H1 (cell line): ENCODE results near the gene IL36B. TPM values are rescaled to one million over a fixed set of nuclear protein-coding genes. Genes with fewer than 3 reads are reported as not detected.

Experiments
- CTCF ChIA-PET: fragments of 300-600 bp; sonication (Branson Sonifier 250); formaldehyde crosslinking; loops from one replicate; lab custom pipeline; 2021; ENCODE audit not compliant: partially characterized antibody; lab: Charles Lee
- POLR2A ChIA-PET: fragments of 300-600 bp; sonication (Branson Sonifier 250); formaldehyde crosslinking; loops from one replicate; lab custom pipeline; 2021; ENCODE audit warnings: inconsistent platforms; ENCODE audit not compliant: partially characterized antibody; lab: Charles Lee
- DNase-seq, 2 experiments: peaks; one replicate each; pipeline versions ENCODE4 v3.0.0 to v3.0.0-alpha.2; 2010 to 2022; ENCODE audit warnings: low spot score in 2 of 2, low read depth in 1 of 2, mixed read lengths in 1 of 2
- FAIRE-seq: peaks from 2 replicates; lab custom pipeline; 2011; peaks lifted over from hg19 to GRCh38; lab: Jason Lieb, UNC
- H2AFZ ChIP-seq: 2 replicates; pipeline ENCODE4 v1.8.1; 2012; ENCODE audit warnings: low read length, inconsistent platforms
- H2AK5ac ChIP-seq: 2 replicates; pipeline ENCODE4 v1.6.1; 2013; ENCODE audit warnings: low read depth, low read length
- H2BK120ac ChIP-seq: replicated peaks from 2 replicates; pipeline ENCODE3; 2013; ENCODE audit warnings: low read depth, low read length, inconsistent platforms
- H2BK12ac ChIP-seq: 2 replicates; pipeline ENCODE4 v1.6.1; 2013; ENCODE audit warnings: low read depth, low read length
- H2BK15ac ChIP-seq: 2 replicates; pipeline ENCODE4 v1.6.1; 2013; ENCODE audit warnings: low read length
- H2BK20ac ChIP-seq: 2 replicates; pipeline ENCODE4 v1.6.1; 2013; ENCODE audit warnings: low read length
- H2BK5ac ChIP-seq: 2 replicates; pipeline ENCODE4 v1.6.1; 2013; ENCODE audit warnings: low read depth, low read length
- H3K14ac ChIP-seq: 2 replicates; pipeline ENCODE4 v1.6.1; 2013; ENCODE audit warnings: inconsistent platforms; ENCODE audit not compliant: insufficient read length
- H3K18ac ChIP-seq: 2 replicates; pipeline ENCODE4 v1.6.1; 2013; ENCODE audit warnings: low read length; ENCODE audit errors: extremely low read depth
- H3K23ac ChIP-seq: 2 replicates; pipeline ENCODE4 v1.6.1; 2013; ENCODE audit warnings: inconsistent platforms; ENCODE audit not compliant: insufficient read length
- H3K23me2 ChIP-seq: 2 replicates; pipeline ENCODE4 v1.6.1; 2013; ENCODE audit warnings: low read depth, low read length
- H3K27ac ChIP-seq: 2 replicates; pipeline ENCODE4 v1.6.1; 2011; ENCODE audit warnings: low read depth, low read length, inconsistent platforms
- H3K27me3 ChIP-seq, 4 experiments: replicated peaks in 1 of 4; 1 replicate in 1 of 4; 2 replicates in 3 of 4; pipeline versions ENCODE4 v1.6.1 to v1.8.1; 2011 to 2013; ENCODE audit warnings: low read length in 3 of 4, mild to moderate bottlenecking in 3 of 4, inconsistent platforms in 2 of 4, mixed read lengths in 2 of 4, moderate library complexity in 1 of 4; ENCODE audit not compliant: control insufficient read depth in 3 of 4, insufficient read depth in 3 of 4; ENCODE audit errors: extremely low read depth in 1 of 4
- H3K36me3 ChIP-seq, 4 experiments: 2 replicates each; pipeline versions ENCODE4 v1.6.1 to v1.8.1; 2011 to 2013; ENCODE audit warnings: mild to moderate bottlenecking in 4 of 4, low read length in 3 of 4, moderate library complexity in 2 of 4, control low read depth in 1 of 4, inconsistent platforms in 1 of 4; ENCODE audit not compliant: insufficient read depth in 4 of 4, control insufficient read depth in 2 of 4
- H3K4ac ChIP-seq: replicated peaks from 2 replicates; pipeline ENCODE3; 2013; ENCODE audit warnings: low read length, low read depth, mixed read lengths, inconsistent platforms; ENCODE audit not compliant: insufficient read length
- H3K4me1 ChIP-seq, 4 experiments: replicated peaks in 1 of 4; 1 replicate in 1 of 4; 2 replicates in 3 of 4; pipeline versions ENCODE4 v1.6.1 to v1.8.1; 2011 to 2013; ENCODE audit warnings: low read length in 3 of 4, inconsistent platforms in 2 of 4, mixed read lengths in 1 of 4; ENCODE audit not compliant: insufficient read depth in 4 of 4, control insufficient read depth in 3 of 4
- H3K4me2 ChIP-seq, 2 experiments: 2 replicates each; pipeline versions ENCODE4 v1.6.1 to v1.8.1; 2011 to 2013; ENCODE audit warnings: low read depth in 2 of 2, low read length in 2 of 2, control low read depth in 1 of 2, inconsistent platforms in 1 of 2, mild to moderate bottlenecking in 1 of 2; ENCODE audit not compliant: insufficient read depth in 1 of 2
- H3K4me3 ChIP-seq, 4 experiments: fragments of 200-600, 300-600 bp in 1 of 4; sonication (generic), shearing (Covaris generic), sonication (Bioruptor Twin) in 1 of 4; 2 replicates each; pipeline versions ENCODE4 v1.5.1 to v1.8.1; 2011 to 2016; ENCODE audit warnings: low read length in 4 of 4, low read depth in 3 of 4, control low read depth in 2 of 4, inconsistent platforms in 2 of 4, mild to moderate bottlenecking in 2 of 4, mixed read lengths in 1 of 4, moderate library complexity in 1 of 4; ENCODE audit not compliant: insufficient read depth in 2 of 4; ENCODE audit errors: extremely low read depth in 1 of 4
- H3K56ac ChIP-seq: replicated peaks from 2 replicates; pipeline ENCODE3; 2013; ENCODE audit warnings: low read depth, mild to moderate bottlenecking, mixed read lengths, low read length, inconsistent platforms; ENCODE audit not compliant: insufficient read length
- H3K79me1 ChIP-seq: 2 replicates; pipeline ENCODE4 v1.6.1; 2013; ENCODE audit warnings: low read depth, low read length, control low read depth
- H3K79me2 ChIP-seq, 2 experiments: 2 replicates each; pipeline versions ENCODE4 v1.6.1 to v1.8.1; 2012 to 2013; ENCODE audit warnings: low read length in 2 of 2, mild to moderate bottlenecking in 2 of 2, inconsistent platforms in 1 of 2; ENCODE audit not compliant: insufficient read depth in 2 of 2, control insufficient read depth in 1 of 2
- H3K9ac ChIP-seq, 4 experiments: replicated peaks in 1 of 4; 1 replicate in 1 of 4; 2 replicates in 3 of 4; pipeline versions ENCODE4 v1.6.1 to v1.8.1; 2011 to 2013; ENCODE audit warnings: low read depth in 3 of 4, low read length in 3 of 4, control low read depth in 2 of 4, mild to moderate bottlenecking in 2 of 4, moderate library complexity in 2 of 4, inconsistent platforms in 1 of 4; ENCODE audit errors: extremely low read depth in 1 of 4
- H3K9me3 ChIP-seq, 2 experiments: 2 replicates each; pipeline versions ENCODE4 v1.6.1 to v1.8.1; 2012 to 2013; ENCODE audit warnings: mild to moderate bottlenecking in 2 of 2, moderate library complexity in 2 of 2, control low read depth in 1 of 2, inconsistent platforms in 1 of 2, low read depth in 1 of 2, low read length in 1 of 2, mixed read lengths in 1 of 2; ENCODE audit not compliant: insufficient read depth in 2 of 2
- H4K20me1 ChIP-seq, 2 experiments: replicated peaks in 1 of 2; 2 replicates each; pipeline versions ENCODE3 to v1.8.1; 2011 to 2013; ENCODE audit warnings: inconsistent platforms in 2 of 2, low read length in 2 of 2, mild to moderate bottlenecking in 1 of 2; ENCODE audit not compliant: insufficient read depth in 2 of 2, control insufficient read depth in 1 of 2
- H4K5ac ChIP-seq: 2 replicates; pipeline ENCODE4 v1.6.1; 2013; ENCODE audit warnings: low read length, low read depth, mixed read lengths, inconsistent platforms; ENCODE audit not compliant: insufficient read length
- H4K8ac ChIP-seq: 2 replicates; pipeline ENCODE4 v1.8.0; 2013; ENCODE audit warnings: mild to moderate bottlenecking, moderate library complexity, low read length, inconsistent platforms; ENCODE audit not compliant: insufficient read depth; ENCODE audit errors: extremely low read depth
- H4K91ac ChIP-seq: replicated peaks from 2 replicates; pipeline ENCODE3; 2013; ENCODE audit warnings: low read length, mixed read lengths, inconsistent platforms; ENCODE audit not compliant: insufficient read length
- BRCA1 ChIP-seq: IDR thresholded peaks from 2 replicates; pipeline ENCODE4 v1.6.1; 2012; ENCODE audit warnings: low read depth, low read length, improper control_type of control experiment
- CEBPB ChIP-seq: IDR thresholded peaks from 2 replicates; pipeline ENCODE4 v1.6.1; 2012; ENCODE audit warnings: low read depth, low read length
- HDAC6 ChIP-seq: IDR thresholded peaks from one replicate; pipeline ENCODE4 v1.7.1; 2012; ENCODE audit warnings: low read depth, mild to moderate bottlenecking, inconsistent platforms, low read length, moderate library complexity
- JUN ChIP-seq: IDR thresholded peaks from 2 replicates; pipeline ENCODE4 v1.6.1; 2011; ENCODE audit warnings: low read depth, mild to moderate bottlenecking, improper control_type of control experiment, low read length
- KDM4A ChIP-seq: IDR thresholded peaks from one replicate; pipeline ENCODE4 v1.7.1; 2012; ENCODE audit warnings: low read depth, mild to moderate bottlenecking, moderate library complexity, low read length, inconsistent platforms; ENCODE audit not compliant: severe bottlenecking
- SP2 ChIP-seq: IDR thresholded peaks from 2 replicates; pipeline ENCODE4 v1.6.1; 2012; ENCODE audit warnings: mild to moderate bottlenecking, low read length, inconsistent platforms
- WGBS, 2 experiments: shearing (Covaris generic) in 1 of 2; methylation state at CpG; one replicate each; pipeline versions ENCODE4 v1.1.6 to v1.1.7; 2013 to 2015; ENCODE audit warnings: low lambda C conversion rate in 2 of 2, mixed read lengths in 2 of 2, inconsistent platforms in 1 of 2, low coverage in 1 of 2, missing lambda C conversion rate in 1 of 2; ENCODE audit not compliant: insufficient replicate concordance in 2 of 2, insufficient coverage in 1 of 2, insufficient read length in 1 of 2; ENCODE audit errors: extremely low coverage in 1 of 2, missing lambda C conversion rate in 1 of 2; 5-methylcytosine and 5-hydroxymethylcytosine counted together
- polyA plus RNA-seq, 7 experiments: library from polyadenylated mRNA; depleted of rRNA in 3 of 7; stranded (reverse) in 5 of 7; unstranded in 2 of 7; fragments of >200 nt in 5 of 7; fragments of 200-250 nt in 2 of 7; gene quantifications; 1 replicate in 5 of 7; 2 replicates in 1 of 7; 4 replicates in 1 of 7; pipeline versions ENCODE4 v1.2.1 to v1.2.3, GENCODE V29; 2011 to 2013; ENCODE audit warnings: missing spikeins in 2 of 7, mixed read lengths in 2 of 7
- total RNA-seq: library from RNA; stranded (reverse); fragmentation: NEBNext Ultra II Directional; extraction: Animal tissue kit (Norgen Biotek cat#: 25700); gene quantifications from 2 replicates; pipeline ENCODE4 v1.2.1, GENCODE V29; 2021
- TF ChIP-seq, protein P1 (sequence below): IDR thresholded peaks from 2 replicates; pipeline ENCODE4 v1.6.1; 2012; ENCODE audit warnings: low read length, inconsistent platforms

IL36B gene
- total and polyA plus RNA-seq, 2 of the 8 experiments (the other 6 are each of a cell fraction or from before 2014, with no cell fraction given) = not detected

DNA sequence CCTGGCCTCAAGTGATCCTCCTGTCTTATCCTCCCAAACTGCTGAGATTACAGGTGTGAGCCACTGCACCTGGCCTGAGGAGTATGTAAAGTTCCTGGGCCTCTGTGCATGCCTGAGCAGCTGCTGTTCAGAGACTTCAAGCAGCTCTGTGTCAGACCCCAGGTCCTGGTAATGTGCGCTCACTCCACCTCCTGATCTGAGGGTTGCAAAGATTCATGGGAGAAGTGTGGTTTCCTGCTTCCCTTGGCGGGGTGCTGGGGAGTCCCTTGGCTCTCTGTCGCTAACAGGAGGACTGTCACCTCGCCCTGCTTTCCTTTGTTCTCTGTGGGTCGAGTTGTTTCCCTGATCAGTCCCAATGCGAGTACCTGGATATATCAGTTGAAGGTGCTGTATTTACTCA is 56.0 kb downstream of the IL36B start:
- no peak overlapping the region for H2AK5ac ChIP-seq
- WGBS, 2 experiments = 83% methylated on average over 6 of the region's 6 CpGs; no CpG with 5 or more reads in 1 of the 2 experiments
- H3K4me2 ChIP-seq = no peak overlapping the region
- no peak overlapping the region for H4K5ac ChIP-seq
- no peak overlapping the region for H3K4ac ChIP-seq
- CTCF ChIA-PET = interaction anchor here (0.6 kb wide), 1 partner anchor 849 kb away, joined by 3 read pairs; no protein-coding TSS in a partner anchor
- H3K14ac ChIP-seq = no peak overlapping the region
- no peaks in the 10 kb centered on the region for H3K4me1 ChIP-seq
- no peak overlapping the region for H2AFZ ChIP-seq
- FAIRE-seq (no peak), DNase-seq (no peak)
- no peaks in the 10 kb centered on the region for H3K79me2 ChIP-seq
- peaks cover 9 to 22% of the 10 kb centered on the region in 2 experiments; a peak in 2 of 4 replicates for H3K9me3 ChIP-seq
- no peak overlapping the region for H2BK15ac ChIP-seq
- H2BK20ac ChIP-seq = no peak overlapping the region
- H3K23ac ChIP-seq = no peak overlapping the region
- no peak overlapping the region for H2BK5ac ChIP-seq
- no peaks in the 10 kb centered on the region for H3K23me2 ChIP-seq
- H3K27ac ChIP-seq = no peak overlapping the region
- H2BK12ac ChIP-seq = no peak overlapping the region
- POLR2A ChIA-PET = no interaction called here
- no peak overlapping the region for H3K9ac ChIP-seq
- H3K4me3 ChIP-seq = no peak overlapping the region
- H4K91ac ChIP-seq = no peak overlapping the region
- H4K20me1 ChIP-seq = no peaks in the 10 kb centered on the region
- no peak overlapping the region for H3K56ac ChIP-seq
- H2BK120ac ChIP-seq = no peak overlapping the region
- no peak overlapping the region for H4K8ac ChIP-seq
- H3K36me3 ChIP-seq = no peaks in the 10 kb centered on the region
- TF ChIP-seq SP2 (no peak), HDAC6 (no peak), CEBPB (no peak), KDM4A (no peak), BRCA1 (no peak), JUN (no peak)
- TF ChIP-seq, protein P1, sequence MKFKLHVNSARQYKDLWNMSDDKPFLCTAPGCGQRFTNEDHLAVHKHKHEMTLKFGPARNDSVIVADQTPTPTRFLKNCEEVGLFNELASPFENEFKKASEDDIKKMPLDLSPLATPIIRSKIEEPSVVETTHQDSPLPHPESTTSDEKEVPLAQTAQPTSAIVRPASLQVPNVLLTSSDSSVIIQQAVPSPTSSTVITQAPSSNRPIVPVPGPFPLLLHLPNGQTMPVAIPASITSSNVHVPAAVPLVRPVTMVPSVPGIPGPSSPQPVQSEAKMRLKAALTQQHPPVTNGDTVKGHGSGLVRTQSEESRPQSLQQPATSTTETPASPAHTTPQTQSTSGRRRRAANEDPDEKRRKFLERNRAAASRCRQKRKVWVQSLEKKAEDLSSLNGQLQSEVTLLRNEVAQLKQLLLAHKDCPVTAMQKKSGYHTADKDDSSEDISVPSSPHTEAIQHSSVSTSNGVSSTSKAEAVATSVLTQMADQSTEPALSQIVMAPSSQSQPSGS = no peak
- TF ChIP-seq, all 59 proteins: peak for 0
- Histone ChIP-seq H3K79me1 (no peaks in the 10 kb centered on the region), H3K18ac (no peak overlapping the region), H3K27me3 (no peaks in the 10 kb centered on the region)
